Heart left ventricle (tissue), 13 donors: ENCODE results near the gene NDUFS3.

Experiments used
- POLR2A ChIP-seq, 2 donors: fragments of 450-650 bp; IDR thresholded peaks; one replicate each; pipeline ENCODE4 v1.6.1; 2017; ENCODE audit warnings: antibody characterized with exemption in 2 of 2, mild to moderate bottlenecking in 2 of 2, moderate library complexity in 2 of 2
- TF ChIP-seq, protein P1 (sequence below), 12 donors: fragments of 200-600 bp; sonication (generic) in 4 of 12; IDR thresholded peaks; one replicate each; pipeline versions ENCODE4 v1.5.0 to v1.8.0; 2018 to 2022; ENCODE audit warnings: antibody characterized with exemption in 12 of 12, mild to moderate bottlenecking in 5 of 12
- donor health status: ischemic (EF 13 %, LVEDD 7.1; RV severe dilation, severe dysfunction).
- donor health status: DM: no; HTN: yes; CAD: no.
- donor health status: DM: no; HTN: no; CAD: no.
- donor health status: ischemic (EF 25% LVEDD 6.9; RV normal size, moderate dysfunction).
- donor health status: ischemic (EF 25% LVEDD 5.7; RV mildly dilated, moderate dysfunction).
- donor health status: ischemic (EF 35%, LVEDD 5.7; RV mildly dilated, moderate dysfunction).
- donor health status: nonischemic (EF 11% LVEDD 7.7; RV severe dilation, severe dysfunction).
- donor health status: DM: yes; HTN: yes; CAD: no.
- donor health status: PGD.
- donor health status: ischemic (EF 29% LVEDD 5.4; RV normal size, mild dysfunction).
- donor health status: nonischemic (EF 23%, LVEDD 6.1; RV moderate dilation, normal function).

DNA sequence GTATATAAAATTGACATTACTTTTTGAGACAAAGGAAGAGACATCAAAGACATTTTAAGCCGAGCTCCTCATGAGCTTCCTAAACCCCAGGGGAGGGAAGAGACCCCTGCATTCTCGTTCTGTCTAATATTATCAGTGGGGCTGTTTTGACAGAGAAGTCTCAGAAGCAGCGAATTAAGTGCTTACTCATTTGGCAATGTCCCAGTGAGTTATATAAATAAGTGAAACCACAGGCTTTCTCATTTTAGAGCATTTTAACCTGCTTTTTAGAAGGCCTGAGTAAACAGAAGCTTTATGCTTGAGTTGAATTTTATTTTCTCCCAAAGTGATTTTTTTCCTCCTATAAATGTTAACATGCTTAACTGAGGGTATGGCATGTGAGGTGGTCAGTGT, 38.5 kb downstream of the NDUFS3 start:
- no peak for TF ChIP-seq POLR2A (IDR thresholded peaks at IDR 0.05)
- TF ChIP-seq, protein P1, sequence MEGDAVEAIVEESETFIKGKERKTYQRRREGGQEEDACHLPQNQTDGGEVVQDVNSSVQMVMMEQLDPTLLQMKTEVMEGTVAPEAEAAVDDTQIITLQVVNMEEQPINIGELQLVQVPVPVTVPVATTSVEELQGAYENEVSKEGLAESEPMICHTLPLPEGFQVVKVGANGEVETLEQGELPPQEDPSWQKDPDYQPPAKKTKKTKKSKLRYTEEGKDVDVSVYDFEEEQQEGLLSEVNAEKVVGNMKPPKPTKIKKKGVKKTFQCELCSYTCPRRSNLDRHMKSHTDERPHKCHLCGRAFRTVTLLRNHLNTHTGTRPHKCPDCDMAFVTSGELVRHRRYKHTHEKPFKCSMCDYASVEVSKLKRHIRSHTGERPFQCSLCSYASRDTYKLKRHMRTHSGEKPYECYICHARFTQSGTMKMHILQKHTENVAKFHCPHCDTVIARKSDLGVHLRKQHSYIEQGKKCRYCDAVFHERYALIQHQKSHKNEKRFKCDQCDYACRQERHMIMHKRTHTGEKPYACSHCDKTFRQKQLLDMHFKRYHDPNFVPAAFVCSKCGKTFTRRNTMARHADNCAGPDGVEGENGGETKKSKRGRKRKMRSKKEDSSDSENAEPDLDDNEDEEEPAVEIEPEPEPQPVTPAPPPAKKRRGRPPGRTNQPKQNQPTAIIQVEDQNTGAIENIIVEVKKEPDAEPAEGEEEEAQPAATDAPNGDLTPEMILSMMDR (IDR thresholded peaks at IDR 0.05) = peak in 1 of 12 donors; percentile 4
